Measurements from ENCODE around the gene GALNT3.

GALNT3 gene

DNA sequence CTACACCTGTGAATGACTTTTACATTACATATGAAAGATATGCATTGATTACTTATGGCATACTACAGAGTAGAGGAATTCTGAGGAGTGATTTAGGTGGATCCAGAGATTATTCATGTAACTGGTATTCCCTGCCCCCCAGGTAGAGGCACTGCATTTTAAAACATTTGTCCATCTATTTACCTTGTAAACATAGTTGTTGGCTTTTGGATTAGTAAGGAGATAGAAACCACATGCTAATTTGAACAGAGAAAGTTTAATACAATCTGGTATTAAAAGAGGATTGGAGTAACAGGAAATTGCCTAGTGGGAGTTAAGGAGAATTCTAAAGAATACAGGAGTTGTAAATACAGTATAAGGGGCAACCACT is 15.9 kb downstream of the GALNT3 start:
- no peak overlapping the region for H3K4me3 ChIP-seq (replicated peaks; ENCODE audit: low read depth, low read length)
- TF ChIP-seq, protein P1, sequence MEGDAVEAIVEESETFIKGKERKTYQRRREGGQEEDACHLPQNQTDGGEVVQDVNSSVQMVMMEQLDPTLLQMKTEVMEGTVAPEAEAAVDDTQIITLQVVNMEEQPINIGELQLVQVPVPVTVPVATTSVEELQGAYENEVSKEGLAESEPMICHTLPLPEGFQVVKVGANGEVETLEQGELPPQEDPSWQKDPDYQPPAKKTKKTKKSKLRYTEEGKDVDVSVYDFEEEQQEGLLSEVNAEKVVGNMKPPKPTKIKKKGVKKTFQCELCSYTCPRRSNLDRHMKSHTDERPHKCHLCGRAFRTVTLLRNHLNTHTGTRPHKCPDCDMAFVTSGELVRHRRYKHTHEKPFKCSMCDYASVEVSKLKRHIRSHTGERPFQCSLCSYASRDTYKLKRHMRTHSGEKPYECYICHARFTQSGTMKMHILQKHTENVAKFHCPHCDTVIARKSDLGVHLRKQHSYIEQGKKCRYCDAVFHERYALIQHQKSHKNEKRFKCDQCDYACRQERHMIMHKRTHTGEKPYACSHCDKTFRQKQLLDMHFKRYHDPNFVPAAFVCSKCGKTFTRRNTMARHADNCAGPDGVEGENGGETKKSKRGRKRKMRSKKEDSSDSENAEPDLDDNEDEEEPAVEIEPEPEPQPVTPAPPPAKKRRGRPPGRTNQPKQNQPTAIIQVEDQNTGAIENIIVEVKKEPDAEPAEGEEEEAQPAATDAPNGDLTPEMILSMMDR (IDR thresholded peaks at IDR 0.05; ENCODE audit: low read depth, low read length, missing control alignments), result no peak
- no peak for DNase-seq (ENCODE audit: extremely low read depth, low read depth)

GRCh38 chr2:165777522-165778186 is 16.4 kb downstream of the GALNT3 start:
- DNase-seq (ENCODE audit: extremely low read depth, low read depth), result no peak
- TF ChIP-seq, protein P1 (IDR thresholded peaks at IDR 0.05; ENCODE audit: low read depth, low read length, missing control alignments), result no peak

GRCh38 chr2:165776796-165777195 is 17.3 kb downstream of the GALNT3 start:
- TF ChIP-seq, protein P1 (IDR thresholded peaks at IDR 0.05; ENCODE audit: low read depth, low read length, missing control alignments), result no peak
- no peak for DNase-seq (ENCODE audit: extremely low read depth, low read depth)
- no peak overlapping the region for H3K4me3 ChIP-seq (replicated peaks; ENCODE audit: low read depth, low read length)

More at GRCh38 chr2:165777522-165778186, 16.4 kb downstream of the GALNT3 start:
- H3K4me3 ChIP-seq (replicated peaks; ENCODE audit: low read depth, low read length), result no peak overlapping the region

DNA sequence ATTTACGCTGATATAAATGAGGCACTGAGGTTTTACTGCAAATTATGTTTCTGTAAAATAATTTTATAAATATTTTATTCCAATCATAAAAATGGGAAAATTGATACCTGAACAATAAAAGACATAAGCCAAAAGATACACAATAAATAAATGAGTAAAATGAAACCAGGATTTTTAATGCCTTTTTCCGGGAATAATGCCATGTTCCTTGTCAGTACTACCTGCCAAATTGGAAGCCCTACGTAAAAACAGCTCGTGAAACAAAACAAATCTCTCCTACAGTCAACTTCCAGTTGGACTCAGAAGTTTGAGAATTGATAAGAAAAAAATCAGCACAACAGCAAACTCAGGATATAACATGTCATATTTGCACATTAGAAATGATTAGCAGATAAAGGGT is 18.0 kb downstream of the GALNT3 start:
- H3K4me3 ChIP-seq (replicated peaks; ENCODE audit: low read depth, low read length), result no peak overlapping the region
- TF ChIP-seq, protein P1 (IDR thresholded peaks at IDR 0.05; ENCODE audit: low read depth, low read length, missing control alignments), result no peak
- no peak for DNase-seq (ENCODE audit: extremely low read depth, low read depth)

DNA sequence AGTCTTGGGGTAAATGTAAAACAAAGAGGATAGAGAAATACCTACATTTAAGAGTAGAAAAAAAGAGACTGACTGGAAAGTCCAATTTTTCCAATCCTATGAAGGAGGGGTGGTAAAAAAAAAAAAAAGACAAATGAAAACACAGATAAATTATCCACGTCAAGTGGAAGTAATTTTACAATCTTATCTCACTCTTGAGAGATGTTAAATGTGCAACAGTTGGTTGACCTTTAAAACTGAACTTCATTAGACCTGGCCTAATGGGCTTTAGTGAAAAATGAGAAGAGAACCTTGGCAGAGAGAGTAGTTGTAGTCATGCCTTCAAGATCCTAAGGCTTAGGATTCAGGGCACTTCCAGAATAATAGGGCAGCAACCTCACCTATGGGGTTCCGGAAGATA is 20.4 kb downstream of the GALNT3 start:
- DNase-seq (ENCODE audit: extremely low read depth, low read depth), result no peak
- TF ChIP-seq, protein P1 (IDR thresholded peaks at IDR 0.05; ENCODE audit: low read depth, low read length, missing control alignments), result no peak
- H3K4me3 ChIP-seq (replicated peaks; ENCODE audit: low read depth, low read length), result no peak overlapping the region

DNA sequence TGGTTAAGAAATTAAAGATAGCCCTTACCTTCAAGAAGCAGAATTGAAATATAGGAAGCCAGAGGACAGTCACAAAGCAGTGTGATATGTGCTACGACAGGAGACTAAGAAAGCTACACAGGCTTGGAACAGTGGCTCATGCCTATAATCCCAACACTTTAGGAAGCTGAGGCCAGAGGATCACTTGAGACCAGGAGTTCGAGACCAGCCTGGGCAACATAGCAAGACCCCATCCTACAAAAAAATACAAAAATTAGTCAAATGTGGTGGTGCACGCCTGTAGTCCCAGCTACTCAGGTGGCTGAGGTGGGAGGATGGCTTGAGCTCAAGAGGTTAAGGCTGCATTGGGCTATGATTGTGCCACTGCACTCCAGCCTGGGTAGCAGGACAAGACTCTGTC is 21.9 kb downstream of the GALNT3 start:
- no peak for DNase-seq (ENCODE audit: extremely low read depth, low read depth)
- no peak overlapping the region for H3K4me3 ChIP-seq (replicated peaks; ENCODE audit: low read depth, low read length)
- TF ChIP-seq, protein P1 (IDR thresholded peaks at IDR 0.05; ENCODE audit: low read depth, low read length, missing control alignments), result no peak
